Mucosa of descending colon (tissue), 3 donors: Measurements from ENCODE around the gene DNAH10. TPM values are rescaled to one million over a fixed set of nuclear protein-coding genes. Genes with fewer than 3 reads are reported as not detected.
A peak's percentile ranks its signal among the peaks of the same experiment; 100 is the strongest.

Experiments used
- ATAC-seq: fragments of 200-7000 bp; cut with Tn5 transposase; one replicate; pipeline ENCODE4 v1.9.1; 2020; ENCODE audit warnings: mild to moderate bottlenecking, moderate library complexity
- DNase-seq, 3 donors: peaks; one replicate each; pipeline ENCODE4 v3.0.0-alpha.2; 2020
- H3K36me3 ChIP-seq: fragments of 200-600 bp; one replicate; pipeline ENCODE4 v1.8.0; 2021; ENCODE audit warnings: low read depth, mild to moderate bottlenecking
- H3K4me1 ChIP-seq: fragments of 200-600 bp; one replicate; pipeline ENCODE4 v1.8.0; 2021; ENCODE audit warnings: low read depth, mild to moderate bottlenecking
- H3K4me3 ChIP-seq: fragments of 200-600 bp; one replicate; pipeline ENCODE4 v1.8.0; 2021; ENCODE audit warnings: mild to moderate bottlenecking
- H3K9me3 ChIP-seq: fragments of 200-600 bp; one replicate; pipeline ENCODE4 v1.8.0; 2021; ENCODE audit warnings: mild to moderate bottlenecking
- CTCF ChIP-seq: fragments of 200-600 bp; IDR thresholded peaks from one replicate; pipeline ENCODE4 v1.8.0; 2022; ENCODE audit warnings: antibody characterized with exemption, mild to moderate bottlenecking
- intact Hi-C, 2 donors: fragments of 100-400 bp; cut with DNase I in 1 of 2; cut with micrococcal nuclease in 1 of 2; formaldehyde crosslinking; loops; one replicate each; pipeline versions ENCODE4 v1.11.0 to v1.11.1; 2022; cut with DNase I, micrococcal nuclease
- total RNA-seq, 3 donors: library from RNA; stranded (reverse); fragmentation: NEBNext Ultra II Directional in 2 of 3; extraction: Animal tissue kit (Norgen Biotek cat#: 25700) in 2 of 3; gene quantifications; one replicate each; pipeline versions ENCODE4 v1.2.1 to v1.2.4, GENCODE V29; 2021 to 2023
- donor health status: DM: no; HTN: no; CAD: no; lungs with moderate emphysema.
- donor health status: DM: no; HTN: no; CAD: no.
- donor health status: DM: no; HTN: yes; CAD: no.

The DNAH10 gene
- total RNA-seq, 3 donors from 2014 or later, result 0.29 to 0.63 (median 0.29) TPM

GRCh38 chr12:123914726-123915333 is 152.7 kb downstream of the DNAH10 start:
- Histone ChIP-seq H3K4me3 (no peak overlapping the region), H3K4me1 (no peaks in the 10 kb centered on the region), H3K9me3 (no peaks in the 10 kb centered on the region), H3K36me3 (no peaks in the 10 kb centered on the region)
- DNase-seq (peak in 1 of 3 donors; percentile 36), ATAC-seq (peak; percentile 10)
- TF ChIP-seq CTCF, result no peak
- intact Hi-C loops, result no loop called here

- ATAC-seq (peak; percentile 27), DNase-seq (no peak)
- Histone ChIP-seq H3K4me3 (no peak overlapping the region), H3K9me3 (no peaks in the 10 kb centered on the region), H3K36me3 (no peaks in the 10 kb centered on the region), H3K4me1 (no peaks in the 10 kb centered on the region)
- TF ChIP-seq CTCF, result no peak
- intact Hi-C loops, result no loop called here
These were observed 154.6 kb downstream of the DNAH10 start for GRCh38 chr12:123916729-123917128.

- no peaks in the 10 kb centered on the region for H3K36me3 ChIP-seq
- no peak for TF ChIP-seq CTCF
- DNase-seq (no peak), ATAC-seq (no peak)
- H3K4me3 ChIP-seq, result no peak overlapping the region
- no peaks in the 10 kb centered on the region for H3K4me1 ChIP-seq
- no peaks in the 10 kb centered on the region for H3K9me3 ChIP-seq
- intact Hi-C loops, result no loop called here
These were observed 155.3 kb downstream of the DNAH10 start for GRCh38 chr12:123917337-123917850.

GRCh38 chr12:123919980-123920360 is 157.9 kb downstream of the DNAH10 start:
- ATAC-seq (no peak), DNase-seq (no peak)
- Histone ChIP-seq H3K4me3 (no peak overlapping the region), H3K4me1 (no peaks in the 10 kb centered on the region), H3K9me3 (no peaks in the 10 kb centered on the region), H3K36me3 (no peaks in the 10 kb centered on the region)
- intact Hi-C loops, result no loop called here
- TF ChIP-seq CTCF, result no peak

- DNase-seq (no peak), ATAC-seq (no peak)
- Histone ChIP-seq H3K4me1 (no peaks in the 10 kb centered on the region), H3K4me3 (no peak overlapping the region), H3K36me3 (no peaks in the 10 kb centered on the region), H3K9me3 (no peaks in the 10 kb centered on the region)
- intact Hi-C loops, result no loop called here
- TF ChIP-seq CTCF, result no peak
These were observed 160.9 kb downstream of the DNAH10 start for GRCh38 chr12:123923038-123923437.
